SU-DHL-6 (cell line): Measurements from ENCODE around the gene CLCNKB.

Experiments
- EZH2phosphoT487 ChIP-seq: fragments of 200-600 bp; sonication (generic), shearing (Covaris generic); conservative IDR thresholded peaks from 2 replicates; pipeline ENCODE4 v1.6.1; 2018; ENCODE audit warnings: mild to moderate bottlenecking, antibody characterized with exemption, low read length, moderate library complexity, mixed read lengths
- TF ChIP-seq, protein P1 (sequence below): fragments of 200-600 bp; sonication (generic); IDR thresholded peaks from one replicate; pipeline ENCODE4 v1.5.1; 2017; ENCODE audit warnings: antibody characterized with exemption, mild to moderate bottlenecking, low read length, moderate library complexity; ENCODE audit not compliant: insufficient read depth, poor library complexity, severe bottlenecking

DNA sequence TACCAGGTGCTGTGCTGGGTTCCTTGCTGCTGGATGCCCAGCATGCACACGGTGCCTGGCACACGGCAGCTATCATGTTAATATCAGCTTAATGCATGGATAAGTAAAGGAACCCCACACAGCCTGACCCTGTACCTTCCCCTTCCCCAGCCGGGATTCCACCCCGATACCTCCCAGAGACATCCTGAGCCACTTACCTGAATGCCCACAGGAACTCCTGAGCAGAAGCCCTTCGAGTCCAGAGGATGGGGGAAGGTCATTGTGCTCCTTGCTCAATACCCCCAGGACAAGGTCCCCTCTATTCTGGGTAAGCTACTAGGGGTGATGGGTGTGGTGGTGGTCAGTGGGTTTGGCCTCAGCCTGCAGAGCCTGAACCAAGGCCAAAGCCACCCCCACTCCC, 28.5 kb downstream of the CLCNKB start:
- TF ChIP-seq, protein P1, sequence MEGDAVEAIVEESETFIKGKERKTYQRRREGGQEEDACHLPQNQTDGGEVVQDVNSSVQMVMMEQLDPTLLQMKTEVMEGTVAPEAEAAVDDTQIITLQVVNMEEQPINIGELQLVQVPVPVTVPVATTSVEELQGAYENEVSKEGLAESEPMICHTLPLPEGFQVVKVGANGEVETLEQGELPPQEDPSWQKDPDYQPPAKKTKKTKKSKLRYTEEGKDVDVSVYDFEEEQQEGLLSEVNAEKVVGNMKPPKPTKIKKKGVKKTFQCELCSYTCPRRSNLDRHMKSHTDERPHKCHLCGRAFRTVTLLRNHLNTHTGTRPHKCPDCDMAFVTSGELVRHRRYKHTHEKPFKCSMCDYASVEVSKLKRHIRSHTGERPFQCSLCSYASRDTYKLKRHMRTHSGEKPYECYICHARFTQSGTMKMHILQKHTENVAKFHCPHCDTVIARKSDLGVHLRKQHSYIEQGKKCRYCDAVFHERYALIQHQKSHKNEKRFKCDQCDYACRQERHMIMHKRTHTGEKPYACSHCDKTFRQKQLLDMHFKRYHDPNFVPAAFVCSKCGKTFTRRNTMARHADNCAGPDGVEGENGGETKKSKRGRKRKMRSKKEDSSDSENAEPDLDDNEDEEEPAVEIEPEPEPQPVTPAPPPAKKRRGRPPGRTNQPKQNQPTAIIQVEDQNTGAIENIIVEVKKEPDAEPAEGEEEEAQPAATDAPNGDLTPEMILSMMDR = no peak
- no peak for TF ChIP-seq EZH2phosphoT487
